ENCODE results near the gene ANTKMT. TPM values are rescaled to one million over a fixed set of nuclear protein-coding genes. Genes with fewer than 3 reads are reported as not detected.

The ANTKMT gene
- total RNA-seq, 1 experiment from 2014 or later: 49.6 TPM

DNA sequence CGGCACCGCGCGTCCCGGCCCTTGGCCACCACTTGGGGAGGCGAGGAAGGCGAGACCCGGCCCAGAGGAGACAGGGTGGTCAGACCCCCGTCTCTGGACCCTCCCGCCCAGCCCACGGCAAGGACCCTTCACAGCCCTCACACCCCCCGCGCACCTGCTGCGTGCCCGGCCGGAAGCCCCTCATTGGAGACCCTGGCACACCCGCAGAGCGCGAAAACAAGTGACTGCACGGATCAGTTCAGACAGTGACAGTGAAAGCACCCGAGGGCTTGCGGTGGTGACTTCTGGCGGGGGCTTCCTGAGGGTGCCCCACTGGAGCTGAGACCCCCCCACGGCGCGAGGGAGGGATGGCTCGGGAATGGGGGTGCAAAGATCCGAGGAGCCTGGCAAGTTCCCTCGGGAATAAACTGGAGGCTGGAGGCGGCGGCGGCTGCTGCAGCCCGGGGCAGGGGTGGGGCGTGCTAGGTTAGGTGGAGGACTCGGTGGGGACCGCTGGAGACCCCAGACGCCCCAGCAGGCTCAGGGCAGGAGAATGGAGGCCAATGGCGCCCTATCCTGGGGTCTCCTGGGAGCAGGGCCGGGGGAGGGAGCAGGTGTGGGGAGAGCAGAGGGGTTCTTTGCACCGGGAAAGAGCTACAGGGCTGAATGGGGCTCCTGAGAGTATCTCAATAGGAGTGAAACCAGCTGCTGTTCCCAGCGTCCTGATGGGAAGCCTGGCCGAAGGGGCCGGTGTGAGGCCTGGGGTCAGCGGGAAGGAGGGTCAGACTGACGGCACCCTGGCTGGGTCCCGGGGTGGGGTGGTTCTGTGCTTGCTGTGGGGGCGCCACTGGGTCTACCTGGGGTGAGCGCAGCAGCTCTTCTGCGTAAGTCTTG lies 14.5 kb upstream of the ANTKMT start:
- Mint-ChIP-seq H3K27me3 (ENCODE audit: unreplicated experiment) (peaks cover 91% of the 10 kb centered on the region), H3K36me3 (ENCODE audit: insufficient read depth, unreplicated experiment) (peaks cover 9% of the 10 kb centered on the region), H3K27ac (ENCODE audit: unreplicated experiment) (no peak overlapping the region), H3K4me3 (ENCODE audit: low read depth, unreplicated experiment) (no peak overlapping the region), H3K4me1 (ENCODE audit: low read depth, unreplicated experiment) (peaks cover 6% of the 10 kb centered on the region), H3K9me3 (ENCODE audit: low read depth, unreplicated experiment) (no peaks in the 10 kb centered on the region)
- CTCF ChIA-PET: interaction anchor here (0.5 to 1.4 kb wide), 3 partner anchors 11 to 80 kb away, joined by 3 to 4 read pairs (median 3); partner anchors contain the start of gene CIAO3
- no peak for TF ChIP-seq CTCF (IDR thresholded peaks at IDR 0.05; ENCODE audit: unreplicated experiment)
- intact Hi-C loops (cut with micrococcal nuclease; ENCODE audit: unreplicated experiment): no loop called here
- DNase-seq: no peak
- no TSS peak for BruUV-seq (replicated peaks)

DNA sequence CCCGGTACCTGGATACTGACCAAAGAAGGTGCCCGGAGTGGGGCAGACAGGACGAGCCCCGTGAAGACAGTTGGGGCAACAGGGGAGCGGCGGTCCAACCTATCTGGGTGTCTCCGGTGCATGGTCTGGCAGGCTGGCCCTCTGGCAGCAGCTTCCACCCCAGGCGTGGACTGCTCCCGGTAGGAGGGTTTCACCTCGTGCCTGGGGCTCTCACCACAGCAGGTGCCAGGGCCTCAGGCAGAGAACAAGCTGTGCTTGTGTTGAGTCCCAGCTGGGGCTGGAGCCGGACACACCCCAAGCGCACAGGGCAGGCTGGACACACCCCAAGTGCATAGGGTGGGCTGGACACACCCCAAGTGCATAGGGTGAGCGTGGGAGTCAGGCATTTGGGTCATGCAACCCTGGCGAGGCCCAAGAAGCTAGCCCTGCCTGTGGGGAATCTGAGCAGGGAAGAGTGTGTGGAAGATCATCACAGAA lies 13.8 kb upstream of the ANTKMT start:
- BruUV-seq (replicated peaks): no TSS peak
- peaks cover 6% of the 10 kb centered on the region for H3K4me1 Mint-ChIP-seq (ENCODE audit: low read depth, unreplicated experiment)

DNA sequence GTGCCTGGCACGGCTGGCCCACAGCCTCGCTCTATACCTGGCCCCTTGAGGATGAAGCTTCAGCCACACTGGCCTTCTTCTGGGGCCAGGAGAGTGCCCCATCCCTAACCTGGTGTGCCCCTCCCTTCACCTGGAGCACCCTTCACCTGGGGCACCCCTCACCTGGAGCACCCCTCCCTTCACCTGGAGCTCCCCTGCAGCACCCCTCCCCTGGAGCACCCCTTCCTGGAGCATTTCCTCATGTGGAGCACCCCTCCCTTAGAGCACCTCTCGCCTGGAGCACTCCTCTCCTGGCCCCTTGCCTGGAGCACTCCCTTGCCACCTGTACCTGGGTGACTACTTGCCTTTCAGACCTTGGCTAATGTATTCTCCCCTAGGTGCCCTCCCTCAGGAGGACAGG lies 12.9 kb upstream of the ANTKMT start:
- intact Hi-C loops (cut with micrococcal nuclease; ENCODE audit: unreplicated experiment): no loop called here
- CTCF ChIA-PET: no interaction called here
- BruUV-seq (replicated peaks): no TSS peak
- peaks cover 11% of the 10 kb centered on the region for H3K36me3 Mint-ChIP-seq (ENCODE audit: insufficient read depth, unreplicated experiment)
- H3K4me1 Mint-ChIP-seq (ENCODE audit: low read depth, unreplicated experiment): peaks cover 6% of the 10 kb centered on the region
- H3K4me3 Mint-ChIP-seq (ENCODE audit: low read depth, unreplicated experiment): no peak overlapping the region
- H3K27me3 Mint-ChIP-seq (ENCODE audit: unreplicated experiment): peaks cover 79% of the 10 kb centered on the region
- no peaks in the 10 kb centered on the region for H3K9me3 Mint-ChIP-seq (ENCODE audit: low read depth, unreplicated experiment)
- H3K27ac Mint-ChIP-seq (ENCODE audit: unreplicated experiment): no peak overlapping the region
- TF ChIP-seq CTCF (IDR thresholded peaks at IDR 0.05; ENCODE audit: unreplicated experiment): no peak
- no peak for DNase-seq

More for the DNA sequence above, 13.8 kb upstream of the ANTKMT start:
- no peak overlapping the region for H3K4me3 Mint-ChIP-seq (ENCODE audit: low read depth, unreplicated experiment)
- no peaks in the 10 kb centered on the region for H3K9me3 Mint-ChIP-seq (ENCODE audit: low read depth, unreplicated experiment)
- H3K36me3 Mint-ChIP-seq (ENCODE audit: insufficient read depth, unreplicated experiment): peaks cover 8% of the 10 kb centered on the region
- CTCF ChIA-PET: interaction anchor here (0.5 to 1.4 kb wide), 4 partner anchors 12 to 80 kb away, joined by 3 to 4 read pairs (median 3); partner anchors contain the start of gene CIAO3
- intact Hi-C loops (cut with micrococcal nuclease; ENCODE audit: unreplicated experiment): no loop called here
- peaks cover 88% of the 10 kb centered on the region for H3K27me3 Mint-ChIP-seq (ENCODE audit: unreplicated experiment)
- TF ChIP-seq CTCF (IDR thresholded peaks at IDR 0.05; ENCODE audit: unreplicated experiment): no peak
- no peak for DNase-seq
- no peak overlapping the region for H3K27ac Mint-ChIP-seq (ENCODE audit: unreplicated experiment)

DNA sequence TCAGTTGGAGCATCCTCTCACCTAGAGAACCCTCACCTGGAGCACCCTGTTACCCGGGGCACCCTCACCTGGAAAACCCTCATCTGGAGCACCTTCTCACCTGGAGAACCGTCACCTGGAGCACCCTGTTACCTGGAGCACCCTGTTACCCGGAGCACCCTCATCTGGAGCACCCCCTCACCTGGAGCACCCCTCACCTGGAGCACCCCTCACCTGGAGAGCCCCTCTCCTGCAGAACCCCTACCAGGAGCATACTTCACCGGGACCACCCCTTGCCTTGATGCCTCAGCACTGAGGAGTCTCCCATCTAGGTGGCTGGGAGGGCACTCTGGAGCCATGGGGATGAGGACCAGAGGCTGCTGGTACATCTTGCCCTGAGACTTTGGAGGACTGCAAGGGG lies 12.0 kb upstream of the ANTKMT start:
- Mint-ChIP-seq H3K9me3 (ENCODE audit: low read depth, unreplicated experiment) (no peaks in the 10 kb centered on the region), H3K4me3 (ENCODE audit: low read depth, unreplicated experiment) (no peak overlapping the region), H3K27me3 (ENCODE audit: unreplicated experiment) (peaks cover 69% of the 10 kb centered on the region), H3K4me1 (ENCODE audit: low read depth, unreplicated experiment) (peaks cover 6% of the 10 kb centered on the region), H3K27ac (ENCODE audit: unreplicated experiment) (no peak overlapping the region), H3K36me3 (ENCODE audit: insufficient read depth, unreplicated experiment) (peaks cover 12% of the 10 kb centered on the region)
- no TSS peak for BruUV-seq (replicated peaks)
- intact Hi-C loops (cut with micrococcal nuclease; ENCODE audit: unreplicated experiment): no loop called here
- TF ChIP-seq CTCF (IDR thresholded peaks at IDR 0.05; ENCODE audit: unreplicated experiment): no peak
- CTCF ChIA-PET: interaction anchor here (0.6 kb wide), 1 partner anchor 477 kb away, joined by 4 read pairs; no protein-coding TSS in a partner anchor
- DNase-seq: no peak

Data from Calu3 (cell line).